ENCODE measurements around the gene CACNA2D3.

DNA sequence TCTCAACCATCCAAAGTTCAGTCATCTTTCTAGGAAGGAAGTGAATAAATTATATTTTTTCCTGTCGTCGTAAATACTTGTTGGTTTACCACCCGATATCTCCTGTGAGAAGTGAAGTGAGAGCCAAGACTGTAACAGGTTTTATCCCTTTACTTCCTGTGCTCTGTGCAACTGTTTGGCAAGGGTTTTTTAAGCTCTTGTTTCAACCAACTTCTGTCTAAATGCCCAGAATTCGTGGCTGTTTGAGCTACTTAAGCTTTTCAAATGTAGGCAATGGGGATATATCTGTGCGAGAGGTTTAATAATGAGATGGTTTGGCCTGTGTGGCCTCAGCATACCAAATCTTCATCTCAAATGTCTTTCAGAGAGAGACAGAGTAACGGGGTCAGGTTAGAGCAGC is 670.8 kb downstream of the CACNA2D3 start:
- TF ChIP-seq, protein P1, sequence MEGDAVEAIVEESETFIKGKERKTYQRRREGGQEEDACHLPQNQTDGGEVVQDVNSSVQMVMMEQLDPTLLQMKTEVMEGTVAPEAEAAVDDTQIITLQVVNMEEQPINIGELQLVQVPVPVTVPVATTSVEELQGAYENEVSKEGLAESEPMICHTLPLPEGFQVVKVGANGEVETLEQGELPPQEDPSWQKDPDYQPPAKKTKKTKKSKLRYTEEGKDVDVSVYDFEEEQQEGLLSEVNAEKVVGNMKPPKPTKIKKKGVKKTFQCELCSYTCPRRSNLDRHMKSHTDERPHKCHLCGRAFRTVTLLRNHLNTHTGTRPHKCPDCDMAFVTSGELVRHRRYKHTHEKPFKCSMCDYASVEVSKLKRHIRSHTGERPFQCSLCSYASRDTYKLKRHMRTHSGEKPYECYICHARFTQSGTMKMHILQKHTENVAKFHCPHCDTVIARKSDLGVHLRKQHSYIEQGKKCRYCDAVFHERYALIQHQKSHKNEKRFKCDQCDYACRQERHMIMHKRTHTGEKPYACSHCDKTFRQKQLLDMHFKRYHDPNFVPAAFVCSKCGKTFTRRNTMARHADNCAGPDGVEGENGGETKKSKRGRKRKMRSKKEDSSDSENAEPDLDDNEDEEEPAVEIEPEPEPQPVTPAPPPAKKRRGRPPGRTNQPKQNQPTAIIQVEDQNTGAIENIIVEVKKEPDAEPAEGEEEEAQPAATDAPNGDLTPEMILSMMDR (IDR thresholded peaks at IDR 0.05): no peak
- no peak for TF ChIP-seq POLR2A (IDR thresholded peaks at IDR 0.05)

Data from uterus (tissue), 2 donors.